H1 (cell line): ENCODE results near the gene PARD3. TPM values are rescaled to one million over a fixed set of nuclear protein-coding genes. Genes with fewer than 3 reads are reported as not detected.

Source experiments
- CBX8 ChIP-seq: fragments of 300-800, 300-1000 bp; sonication (generic); IDR thresholded peaks from 2 replicates; pipeline ENCODE4 v1.7.1; 2016; ENCODE audit warnings: low read depth, low read length, borderline replicate concordance
- TEAD4 ChIP-seq: IDR thresholded peaks from 2 replicates; pipeline ENCODE4 v1.6.1; 2012; ENCODE audit warnings: low read depth, low read length, inconsistent platforms, mixed read lengths
- YY1 ChIP-seq: IDR thresholded peaks from 2 replicates; pipeline ENCODE4 v1.6.1; 2011; ENCODE audit warnings: low read depth, mild to moderate bottlenecking, low read length
- polyA plus RNA-seq, 7 experiments: library from polyadenylated mRNA; depleted of rRNA in 3 of 7; stranded (reverse) in 5 of 7; unstranded in 2 of 7; fragments of >200 nt in 5 of 7; fragments of 200-250 nt in 2 of 7; gene quantifications; 1 replicate in 5 of 7; 2 replicates in 1 of 7; 4 replicates in 1 of 7; pipeline versions ENCODE4 v1.2.1 to v1.2.3, GENCODE V29; 2011 to 2013; ENCODE audit warnings: missing spikeins in 2 of 7, mixed read lengths in 2 of 7
- total RNA-seq: library from RNA; stranded (reverse); fragmentation: NEBNext Ultra II Directional; extraction: Animal tissue kit (Norgen Biotek cat#: 25700); gene quantifications from 2 replicates; pipeline ENCODE4 v1.2.1, GENCODE V29; 2021
- TF ChIP-seq, protein P1 (sequence below): fragments of 300-600 bp; sonication (generic); IDR thresholded peaks from 2 replicates; pipeline ENCODE4 v1.7.1; 2012; ENCODE audit warnings: low read length, moderate library complexity, mild to moderate bottlenecking, inconsistent platforms; ENCODE audit not compliant: insufficient replicate concordance
- TF ChIP-seq, protein P2 (sequence below): IDR thresholded peaks from 2 replicates; pipeline ENCODE4 v1.6.1; 2012; ENCODE audit warnings: low read length, inconsistent platforms

PARD3 gene
- total and polyA plus RNA-seq, 2 of the 8 experiments (the other 6 are each of a cell fraction or from before 2014, with no cell fraction given) = 19.7 to 49.1 TPM

DNA sequence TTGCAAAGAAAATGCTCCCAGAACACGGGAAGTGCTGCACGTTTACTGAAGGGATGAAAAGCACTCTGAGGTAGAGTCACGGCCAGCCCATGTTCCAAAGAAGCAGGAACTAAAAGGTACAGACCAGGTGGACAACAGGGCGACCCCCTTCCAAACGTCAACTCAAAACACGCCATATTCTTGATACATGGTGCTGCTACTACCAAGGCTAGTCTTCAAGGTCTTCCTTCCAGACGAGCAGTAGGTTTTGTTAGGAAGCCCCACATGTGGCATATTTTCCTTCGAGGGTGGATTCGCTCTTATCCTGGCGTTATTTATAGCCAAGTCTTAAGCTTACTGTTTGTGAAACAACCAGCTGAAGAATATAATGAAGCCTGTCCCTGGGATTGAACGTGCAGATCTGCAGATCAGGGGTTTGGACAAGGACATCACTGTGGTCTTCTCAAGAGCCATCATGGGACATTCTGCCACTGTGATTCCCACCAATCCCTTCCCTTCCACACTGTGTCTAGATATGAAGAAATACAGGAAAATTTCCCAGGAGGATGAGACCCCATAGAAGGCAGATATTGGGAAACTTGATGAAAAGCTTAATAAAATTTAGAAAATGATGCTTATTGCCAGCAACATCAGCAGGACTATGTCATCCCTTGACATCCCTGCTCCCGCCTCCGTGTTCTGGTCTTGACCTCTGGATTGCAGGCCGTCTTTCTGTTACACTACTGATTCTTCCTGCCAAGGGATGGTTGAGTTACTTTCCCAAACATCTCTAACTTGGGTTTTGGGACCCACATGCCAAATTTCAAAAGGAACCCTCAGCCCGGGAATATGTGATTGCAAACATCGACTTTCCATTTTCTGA lies 734.4 kb downstream of the PARD3 start (continued):
- TF ChIP-seq, protein P1, sequence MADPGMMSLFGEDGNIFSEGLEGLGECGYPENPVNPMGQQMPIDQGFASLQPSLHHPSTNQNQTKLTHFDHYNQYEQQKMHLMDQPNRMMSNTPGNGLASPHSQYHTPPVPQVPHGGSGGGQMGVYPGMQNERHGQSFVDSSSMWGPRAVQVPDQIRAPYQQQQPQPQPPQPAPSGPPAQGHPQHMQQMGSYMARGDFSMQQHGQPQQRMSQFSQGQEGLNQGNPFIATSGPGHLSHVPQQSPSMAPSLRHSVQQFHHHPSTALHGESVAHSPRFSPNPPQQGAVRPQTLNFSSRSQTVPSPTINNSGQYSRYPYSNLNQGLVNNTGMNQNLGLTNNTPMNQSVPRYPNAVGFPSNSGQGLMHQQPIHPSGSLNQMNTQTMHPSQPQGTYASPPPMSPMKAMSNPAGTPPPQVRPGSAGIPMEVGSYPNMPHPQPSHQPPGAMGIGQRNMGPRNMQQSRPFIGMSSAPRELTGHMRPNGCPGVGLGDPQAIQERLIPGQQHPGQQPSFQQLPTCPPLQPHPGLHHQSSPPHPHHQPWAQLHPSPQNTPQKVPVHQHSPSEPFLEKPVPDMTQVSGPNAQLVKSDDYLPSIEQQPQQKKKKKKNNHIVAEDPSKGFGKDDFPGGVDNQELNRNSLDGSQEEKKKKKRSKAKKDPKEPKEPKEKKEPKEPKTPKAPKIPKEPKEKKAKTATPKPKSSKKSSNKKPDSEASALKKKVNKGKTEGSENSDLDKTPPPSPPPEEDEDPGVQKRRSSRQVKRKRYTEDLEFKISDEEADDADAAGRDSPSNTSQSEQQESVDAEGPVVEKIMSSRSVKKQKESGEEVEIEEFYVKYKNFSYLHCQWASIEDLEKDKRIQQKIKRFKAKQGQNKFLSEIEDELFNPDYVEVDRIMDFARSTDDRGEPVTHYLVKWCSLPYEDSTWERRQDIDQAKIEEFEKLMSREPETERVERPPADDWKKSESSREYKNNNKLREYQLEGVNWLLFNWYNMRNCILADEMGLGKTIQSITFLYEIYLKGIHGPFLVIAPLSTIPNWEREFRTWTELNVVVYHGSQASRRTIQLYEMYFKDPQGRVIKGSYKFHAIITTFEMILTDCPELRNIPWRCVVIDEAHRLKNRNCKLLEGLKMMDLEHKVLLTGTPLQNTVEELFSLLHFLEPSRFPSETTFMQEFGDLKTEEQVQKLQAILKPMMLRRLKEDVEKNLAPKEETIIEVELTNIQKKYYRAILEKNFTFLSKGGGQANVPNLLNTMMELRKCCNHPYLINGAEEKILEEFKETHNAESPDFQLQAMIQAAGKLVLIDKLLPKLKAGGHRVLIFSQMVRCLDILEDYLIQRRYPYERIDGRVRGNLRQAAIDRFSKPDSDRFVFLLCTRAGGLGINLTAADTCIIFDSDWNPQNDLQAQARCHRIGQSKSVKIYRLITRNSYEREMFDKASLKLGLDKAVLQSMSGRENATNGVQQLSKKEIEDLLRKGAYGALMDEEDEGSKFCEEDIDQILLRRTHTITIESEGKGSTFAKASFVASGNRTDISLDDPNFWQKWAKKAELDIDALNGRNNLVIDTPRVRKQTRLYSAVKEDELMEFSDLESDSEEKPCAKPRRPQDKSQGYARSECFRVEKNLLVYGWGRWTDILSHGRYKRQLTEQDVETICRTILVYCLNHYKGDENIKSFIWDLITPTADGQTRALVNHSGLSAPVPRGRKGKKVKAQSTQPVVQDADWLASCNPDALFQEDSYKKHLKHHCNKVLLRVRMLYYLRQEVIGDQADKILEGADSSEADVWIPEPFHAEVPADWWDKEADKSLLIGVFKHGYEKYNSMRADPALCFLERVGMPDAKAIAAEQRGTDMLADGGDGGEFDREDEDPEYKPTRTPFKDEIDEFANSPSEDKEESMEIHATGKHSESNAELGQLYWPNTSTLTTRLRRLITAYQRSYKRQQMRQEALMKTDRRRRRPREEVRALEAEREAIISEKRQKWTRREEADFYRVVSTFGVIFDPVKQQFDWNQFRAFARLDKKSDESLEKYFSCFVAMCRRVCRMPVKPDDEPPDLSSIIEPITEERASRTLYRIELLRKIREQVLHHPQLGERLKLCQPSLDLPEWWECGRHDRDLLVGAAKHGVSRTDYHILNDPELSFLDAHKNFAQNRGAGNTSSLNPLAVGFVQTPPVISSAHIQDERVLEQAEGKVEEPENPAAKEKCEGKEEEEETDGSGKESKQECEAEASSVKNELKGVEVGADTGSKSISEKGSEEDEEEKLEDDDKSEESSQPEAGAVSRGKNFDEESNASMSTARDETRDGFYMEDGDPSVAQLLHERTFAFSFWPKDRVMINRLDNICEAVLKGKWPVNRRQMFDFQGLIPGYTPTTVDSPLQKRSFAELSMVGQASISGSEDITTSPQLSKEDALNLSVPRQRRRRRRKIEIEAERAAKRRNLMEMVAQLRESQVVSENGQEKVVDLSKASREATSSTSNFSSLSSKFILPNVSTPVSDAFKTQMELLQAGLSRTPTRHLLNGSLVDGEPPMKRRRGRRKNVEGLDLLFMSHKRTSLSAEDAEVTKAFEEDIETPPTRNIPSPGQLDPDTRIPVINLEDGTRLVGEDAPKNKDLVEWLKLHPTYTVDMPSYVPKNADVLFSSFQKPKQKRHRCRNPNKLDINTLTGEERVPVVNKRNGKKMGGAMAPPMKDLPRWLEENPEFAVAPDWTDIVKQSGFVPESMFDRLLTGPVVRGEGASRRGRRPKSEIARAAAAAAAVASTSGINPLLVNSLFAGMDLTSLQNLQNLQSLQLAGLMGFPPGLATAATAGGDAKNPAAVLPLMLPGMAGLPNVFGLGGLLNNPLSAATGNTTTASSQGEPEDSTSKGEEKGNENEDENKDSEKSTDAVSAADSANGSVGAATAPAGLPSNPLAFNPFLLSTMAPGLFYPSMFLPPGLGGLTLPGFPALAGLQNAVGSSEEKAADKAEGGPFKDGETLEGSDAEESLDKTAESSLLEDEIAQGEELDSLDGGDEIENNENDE = no peak
- TF ChIP-seq TEAD4 (no peak), YY1 (no peak), CBX8 (no peak)
- TF ChIP-seq, protein P2, sequence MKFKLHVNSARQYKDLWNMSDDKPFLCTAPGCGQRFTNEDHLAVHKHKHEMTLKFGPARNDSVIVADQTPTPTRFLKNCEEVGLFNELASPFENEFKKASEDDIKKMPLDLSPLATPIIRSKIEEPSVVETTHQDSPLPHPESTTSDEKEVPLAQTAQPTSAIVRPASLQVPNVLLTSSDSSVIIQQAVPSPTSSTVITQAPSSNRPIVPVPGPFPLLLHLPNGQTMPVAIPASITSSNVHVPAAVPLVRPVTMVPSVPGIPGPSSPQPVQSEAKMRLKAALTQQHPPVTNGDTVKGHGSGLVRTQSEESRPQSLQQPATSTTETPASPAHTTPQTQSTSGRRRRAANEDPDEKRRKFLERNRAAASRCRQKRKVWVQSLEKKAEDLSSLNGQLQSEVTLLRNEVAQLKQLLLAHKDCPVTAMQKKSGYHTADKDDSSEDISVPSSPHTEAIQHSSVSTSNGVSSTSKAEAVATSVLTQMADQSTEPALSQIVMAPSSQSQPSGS = no peak
- TF ChIP-seq, all 59 proteins: peak for 0
